GM21825 (cell line): Measurements from ENCODE around the gene EMC10.

Experiments
- ATAC-seq: cut with Tn5 transposase; IDR thresholded peaks from one replicate; pipeline ENCODE4 v1.9.1; 2021; ENCODE audit warnings: mild to moderate bottlenecking, moderate library complexity; ENCODE audit not compliant: unreplicated experiment

The EMC10 gene

DNA sequence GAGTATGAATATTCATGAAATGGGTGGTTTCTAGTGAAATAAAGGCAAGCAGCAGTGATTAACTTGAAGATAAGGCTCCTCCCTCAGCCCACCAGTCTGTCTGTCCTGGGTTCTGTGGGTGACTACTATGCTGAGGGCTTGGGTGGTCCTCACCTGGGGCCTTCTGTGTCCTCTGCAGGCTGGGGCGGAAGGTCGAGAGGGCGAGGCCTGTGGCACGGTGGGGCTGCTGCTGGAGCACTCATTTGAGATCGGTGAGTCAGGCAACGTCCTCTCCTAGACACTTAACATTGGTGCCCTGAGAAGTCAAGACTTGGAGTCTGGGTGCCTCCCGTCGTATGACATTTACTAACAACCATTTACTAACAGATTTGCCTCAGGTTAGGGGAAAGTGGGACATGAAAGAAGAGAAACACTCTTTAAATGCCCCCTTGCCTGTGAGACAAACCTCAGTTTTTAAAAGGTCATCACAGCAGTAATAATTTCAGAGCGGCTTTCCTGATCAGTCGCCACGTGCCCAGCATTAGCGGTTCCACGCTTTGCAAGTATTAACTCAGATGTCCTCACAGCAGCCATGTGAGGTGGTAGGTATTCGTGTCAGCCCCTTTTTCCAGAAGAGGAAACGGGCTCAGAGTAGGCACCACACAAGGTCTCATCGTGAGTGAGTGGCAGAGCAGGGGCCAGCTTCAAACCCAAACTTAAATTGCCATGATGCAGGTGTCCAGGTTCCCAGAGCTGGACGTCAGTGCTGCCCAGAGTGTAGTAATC lies 1.6 kb downstream of the EMC10 start:
- ATAC-seq = no peak

DNA sequence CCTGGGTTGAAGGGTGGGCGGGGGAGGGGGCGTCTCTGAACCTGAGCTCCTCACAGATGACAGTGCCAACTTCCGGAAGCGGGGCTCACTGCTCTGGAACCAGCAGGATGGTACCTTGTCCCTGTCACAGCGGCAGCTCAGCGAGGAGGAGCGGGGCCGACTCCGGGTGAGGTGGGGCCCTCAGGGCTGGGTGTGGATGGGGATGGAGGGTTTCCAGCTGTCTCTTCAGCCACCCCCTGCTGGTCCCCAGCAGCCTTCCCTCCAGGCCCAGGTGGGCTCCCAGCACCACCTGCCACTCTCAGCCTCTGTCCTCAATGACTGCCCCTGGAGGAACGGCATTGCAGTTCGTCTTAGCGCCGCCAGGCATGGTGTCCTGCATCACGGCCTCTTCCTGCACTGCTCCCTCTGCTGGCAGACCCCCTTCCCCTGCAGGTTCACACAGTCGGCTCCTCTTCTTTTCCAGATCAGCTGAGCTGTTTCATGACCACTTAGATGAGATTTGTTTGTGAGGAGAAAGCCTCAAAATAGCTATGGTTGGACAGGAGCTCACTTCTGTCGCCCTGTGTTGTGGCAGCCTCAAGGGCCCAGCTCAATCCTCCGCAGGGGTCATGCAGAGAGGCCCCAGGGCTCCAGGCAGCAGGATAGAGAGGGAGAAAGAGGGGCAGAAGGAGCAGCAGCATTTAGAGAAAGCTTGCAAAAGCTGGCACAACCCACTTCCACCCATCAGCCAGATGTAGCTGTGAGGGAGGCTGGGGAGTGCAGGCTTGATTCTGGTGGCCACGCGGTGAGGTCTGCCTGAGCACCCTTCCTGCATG lies 2.8 kb downstream of the EMC10 start:
- ATAC-seq = no peak

- no peak for ATAC-seq
Observed at GRCh38 chr19:50479761-50480251, 3.5 kb downstream of the EMC10 start.

GRCh38 chr19:50480281-50481111 lies 4.2 kb downstream of the EMC10 start:
- no peak for ATAC-seq

- ATAC-seq = no peak
Observed at GRCh38 chr19:50481351-50482149, 5.2 kb downstream of the EMC10 start.

DNA sequence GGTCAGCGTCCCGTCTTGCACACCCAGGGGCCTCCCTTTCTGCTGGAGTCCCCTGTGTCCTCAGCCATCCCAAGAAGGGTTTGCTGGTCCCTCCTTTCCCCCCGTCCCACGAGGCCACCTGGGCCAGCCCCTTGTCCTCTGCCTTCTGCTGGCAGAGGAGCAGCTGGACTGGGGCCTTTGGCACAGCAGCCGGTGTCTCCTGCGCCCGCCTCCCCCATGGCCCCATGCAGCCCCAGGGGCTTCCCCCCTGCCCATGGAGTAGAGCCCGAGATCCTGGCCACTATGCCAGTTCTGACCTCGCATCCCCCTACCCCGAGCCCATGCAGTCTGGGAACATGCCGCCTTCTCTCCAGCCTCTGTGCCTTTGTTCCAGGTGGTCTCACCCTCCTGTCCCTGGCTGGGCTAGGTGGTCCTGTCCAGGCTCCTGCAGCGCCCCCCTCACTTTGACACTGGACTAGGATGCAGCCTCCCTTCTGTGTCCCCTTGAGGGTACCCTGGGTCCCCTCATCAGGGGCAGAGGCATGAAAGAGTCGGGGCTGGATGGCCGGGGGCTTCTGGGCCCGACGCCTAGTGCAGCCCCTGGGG lies 6.1 kb downstream of the EMC10 start:
- ATAC-seq = no peak

DNA sequence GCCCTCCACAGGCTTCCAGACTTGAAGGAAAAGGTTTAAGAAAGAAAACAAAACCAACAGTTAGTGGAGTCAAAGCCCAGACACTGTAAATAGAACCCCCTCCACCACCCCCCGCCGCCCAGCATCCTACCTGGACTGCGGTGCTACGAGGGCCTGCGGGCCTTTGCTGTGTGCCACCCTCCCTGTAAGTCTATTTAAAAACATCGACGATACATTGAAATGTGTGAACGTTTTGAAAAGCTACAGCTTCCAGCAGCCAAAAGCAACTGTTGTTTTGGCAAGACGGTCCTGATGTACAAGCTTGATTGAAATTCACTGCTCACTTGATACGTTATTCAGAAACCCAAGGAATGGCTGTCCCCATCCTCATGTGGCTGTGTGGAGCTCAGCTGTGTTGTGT lies 6.6 kb downstream of the EMC10 start:
- no peak for ATAC-seq

- no peak for ATAC-seq
Observed at GRCh38 chr19:50485284-50485955, 9.1 kb downstream of the EMC10 start.

DNA sequence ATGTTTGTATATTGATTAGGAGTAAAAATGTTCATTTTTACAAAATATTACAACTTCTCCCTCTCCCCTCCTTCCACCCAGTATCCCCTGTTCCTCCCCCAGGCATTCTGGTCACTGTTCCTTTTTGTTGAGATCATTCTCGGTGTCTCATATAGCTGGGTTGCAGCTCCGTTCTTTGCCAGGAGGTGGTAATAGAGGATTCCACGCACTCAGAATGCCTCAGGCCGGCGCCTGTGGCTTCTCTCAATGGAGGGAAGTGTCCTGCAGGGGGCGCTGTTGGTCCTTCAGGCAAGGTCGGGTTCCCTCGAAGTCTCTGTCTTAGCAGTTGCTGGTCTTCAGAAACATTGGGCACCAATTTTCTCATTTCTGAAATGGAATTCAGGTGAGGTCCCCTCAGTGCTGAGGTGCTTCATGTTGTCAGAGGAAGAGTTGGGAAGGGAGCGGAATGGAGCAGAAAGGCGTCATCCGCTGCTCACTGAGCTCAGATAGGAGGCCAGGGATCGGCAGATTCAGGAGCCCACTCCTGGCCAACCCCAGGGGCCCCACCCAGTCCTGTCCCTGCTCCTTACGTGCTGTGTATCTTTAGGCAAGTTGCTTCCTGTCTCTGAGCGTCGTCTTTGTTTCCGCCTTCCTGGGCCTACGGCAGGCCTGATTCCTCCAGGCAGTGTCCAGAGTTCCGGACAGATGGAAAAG lies 10.7 kb downstream of the EMC10 start:
- no peak for ATAC-seq

- ATAC-seq = no peak
Observed at GRCh38 chr19:50488389-50489194, 12.3 kb downstream of the EMC10 start.

GRCh38 chr19:50489461-50490011 lies 13.2 kb downstream of the EMC10 start:
- no peak for ATAC-seq

GRCh38 chr19:50490411-50490811 lies 14.1 kb downstream of the EMC10 start:
- no peak for ATAC-seq

DNA sequence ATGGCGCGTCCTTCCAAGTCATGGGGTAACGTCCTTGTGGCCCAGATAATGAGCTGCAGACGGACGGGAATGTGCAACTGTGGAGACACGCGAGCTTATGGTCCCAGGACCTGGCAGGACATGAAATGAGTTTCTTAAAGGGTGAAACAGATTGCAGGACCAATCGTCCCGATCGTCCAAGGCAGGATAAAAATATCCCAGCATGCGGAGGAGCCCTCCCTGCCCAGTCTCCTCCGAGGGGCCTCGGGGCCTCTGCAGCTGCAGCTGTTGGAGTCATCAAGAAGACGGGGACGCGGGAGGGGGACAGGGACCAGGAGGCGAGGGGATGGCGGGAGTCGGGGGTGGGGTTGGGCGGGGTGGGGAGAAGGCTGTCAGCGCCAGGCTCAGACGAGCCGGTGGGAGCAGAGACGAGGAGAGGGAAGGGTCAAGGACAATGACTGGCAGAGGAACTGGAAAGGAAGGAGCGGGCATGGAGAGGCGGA lies 14.7 kb downstream of the EMC10 start:
- no peak for ATAC-seq

- no peak for ATAC-seq
Observed at GRCh38 chr19:50492303-50493052, 16.2 kb downstream of the EMC10 start.

- no peak for ATAC-seq
Observed at GRCh38 chr19:50493171-50493570, 16.9 kb downstream of the EMC10 start.

GRCh38 chr19:50494186-50495019 lies 18.1 kb downstream of the EMC10 start:
- ATAC-seq = no peak
